PC-3 (cell line): ENCODE data around the gene RASL11B. TPM values are rescaled to one million over a fixed set of nuclear protein-coding genes. Genes with fewer than 3 reads are reported as not detected.

Experiments
- ATAC-seq: fragments of 200-7000 bp; cut with Tn5 transposase; 2 replicates; pipeline ENCODE4 v1.9.1; 2020; ENCODE audit warnings: mild to moderate bottlenecking, moderate library complexity
- BruUV-seq: library from RNA; stranded (reverse); fragments of 400-500 nt; replicated peaks from 2 replicates; lab custom pipeline; 2021; lab: Mats Ljungman, UMichigan
- CTCF ChIA-PET: fragments of 300-600 bp; sonication (Branson Sonifier 250); formaldehyde crosslinking; loops from one replicate; lab custom pipeline; 2022; ENCODE audit warnings: antibody characterized with exemption; lab: Charles Lee
- POLR2A ChIA-PET: fragments of 300-600 bp; sonication (Branson Sonifier 250); formaldehyde crosslinking; loops from one replicate; lab custom pipeline; 2022; ENCODE audit warnings: antibody characterized with exemption; ENCODE audit not compliant: unreplicated experiment; lab: Charles Lee
- DNase-seq: peaks from one replicate; pipeline ENCODE4 v3.0.0-alpha.2; 2015
- H2AFZ ChIP-seq: fragments of 300-600 bp; sonication (generic); 2 replicates; pipeline ENCODE4 v1.6.0; 2016; ENCODE audit warnings: antibody characterized with exemption, low read length
- H3F3A ChIP-seq: fragments of 300-600 bp; sonication (generic); one replicate; pipeline ENCODE4 v1.6.0; 2017; ENCODE audit warnings: antibody characterized with exemption, low read length, control low read depth, mild to moderate bottlenecking; ENCODE audit not compliant: unreplicated experiment
- H3K27ac ChIP-seq: fragments of 300-600 bp; sonication (generic); 2 replicates; pipeline ENCODE4 v1.5.1; 2016; ENCODE audit warnings: mild to moderate bottlenecking, low read length
- H3K27me3 ChIP-seq: fragments of 300-600 bp; sonication (generic); 2 replicates; pipeline ENCODE4 v1.6.1; 2016; ENCODE audit warnings: low read length, mixed read lengths
- H3K36me3 ChIP-seq: fragments of 300-600 bp; sonication (generic); 2 replicates; pipeline ENCODE4 v1.6.1; 2016; ENCODE audit warnings: low read depth, mixed run types, low read length, mixed read lengths
- H3K4me1 ChIP-seq: fragments of 300-600 bp; sonication (generic); 2 replicates; pipeline ENCODE4 v1.5.1; 2016; ENCODE audit warnings: low read length; ENCODE audit not compliant: insufficient read depth
- H3K4me2 ChIP-seq: fragments of 300-600 bp; sonication (generic); 2 replicates; pipeline ENCODE4 v1.6.0; 2016; ENCODE audit warnings: low read length
- H3K4me3 ChIP-seq: fragments of 300-600 bp; sonication (generic); 2 replicates; pipeline ENCODE4 v1.5.1; 2016; ENCODE audit warnings: mild to moderate bottlenecking, low read length, mixed read lengths
- H3K79me2 ChIP-seq: fragments of 300-600 bp; sonication (generic); 2 replicates; pipeline ENCODE4 v1.6.1; 2017; ENCODE audit warnings: low read length, mixed read lengths
- H3K9ac ChIP-seq: fragments of 300-600 bp; sonication (generic); 2 replicates; pipeline ENCODE4 v1.6.0; 2016; ENCODE audit warnings: mild to moderate bottlenecking, low read length
- H3K9me2 ChIP-seq: fragments of 300-600 bp; sonication (generic); replicated peaks from 2 replicates; pipeline ENCODE4 v1.6.1; 2016; ENCODE audit warnings: mixed run types, low read length, mixed read lengths
- H3K9me3 ChIP-seq: fragments of 300-600 bp; sonication (generic); 2 replicates; pipeline ENCODE4 v1.6.1; 2016; ENCODE audit warnings: low read length, mixed read lengths
- H4K20me1 ChIP-seq: fragments of 300-600 bp; sonication (generic); 2 replicates; pipeline ENCODE4 v1.6.1; 2016; ENCODE audit warnings: low read length, mixed read lengths
- CTCF ChIP-seq: fragments of 300-600 bp; sonication (generic); conservative IDR thresholded peaks from 2 replicates; pipeline ENCODE4 v1.5.1; 2017; ENCODE audit warnings: antibody characterized with exemption, low read depth, mild to moderate bottlenecking, low read length
- EZH2 ChIP-seq: fragments of 300-600 bp; sonication (generic); IDR thresholded peaks from one replicate; pipeline ENCODE4 v1.6.1; 2017; ENCODE audit warnings: antibody characterized with exemption, mild to moderate bottlenecking, low read length; ENCODE audit not compliant: unreplicated experiment
- EZH2phosphoT487 ChIP-seq: fragments of 300-600 bp; sonication (generic); IDR thresholded peaks from 2 replicates; pipeline ENCODE4 v1.6.1; 2018; ENCODE audit warnings: mild to moderate bottlenecking, antibody characterized with exemption, low read length, borderline replicate concordance
- intact Hi-C: fragments of 100-400 bp; cut with micrococcal nuclease; formaldehyde crosslinking; loops from 2 replicates; pipeline ENCODE4 v1.9.0; 2023
- total RNA-seq: library from RNA; depleted of rRNA; stranded (reverse); fragments of >200 nt; gene quantifications from 2 replicates; pipeline ENCODE4 v1.2.3, GENCODE V29; 2014

The RASL11B gene
- total RNA-seq, 1 experiment from 2014 or later = 0.07 TPM

DNA sequence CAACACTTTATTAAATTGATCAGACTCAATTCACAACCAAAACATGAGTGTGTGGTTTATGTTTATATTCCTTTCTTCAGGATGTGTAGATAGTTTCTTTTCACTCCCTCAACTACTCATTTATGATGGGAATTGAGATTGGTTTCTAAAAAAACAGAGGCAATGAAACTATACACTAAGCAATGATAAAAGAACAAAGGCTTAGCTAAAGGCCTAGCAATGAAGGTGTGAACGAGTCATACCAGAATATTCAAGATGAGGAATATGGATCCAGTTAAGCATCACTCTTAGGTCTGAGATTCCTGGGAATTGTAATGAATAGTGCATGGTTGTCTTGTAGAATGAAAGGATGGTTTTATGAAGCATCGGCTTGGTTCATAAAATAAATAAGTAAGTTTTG, 17.5 kb upstream of the RASL11B start:
- TF ChIP-seq EZH2 (no peak), EZH2phosphoT487 (no peak), CTCF (no peak)
- Histone ChIP-seq H3K4me1 (peaks cover 8% of the 10 kb centered on the region; the same call in 1 of the 2 replicates), H3K79me2 (no peaks in the 10 kb centered on the region), H3K36me3 (no peaks in the 10 kb centered on the region), H3K9me2 (no peaks in the 10 kb centered on the region), H2AFZ (no peak overlapping the region), H3K27ac (no peak overlapping the region), H3K9ac (no peak overlapping the region), H3K4me2 (no peak overlapping the region), H3K27me3 (no peaks in the 10 kb centered on the region), H3K4me3 (no peak overlapping the region), H3K9me3 (no peaks in the 10 kb centered on the region), H3F3A (no peaks in the 10 kb centered on the region), H4K20me1 (no peaks in the 10 kb centered on the region)
- CTCF ChIA-PET = no interaction called here
- POLR2A ChIA-PET = no interaction called here
- intact Hi-C loops = no loop called here
- ATAC-seq (no peak), DNase-seq (no peak)
- no TSS peak for BruUV-seq

DNA sequence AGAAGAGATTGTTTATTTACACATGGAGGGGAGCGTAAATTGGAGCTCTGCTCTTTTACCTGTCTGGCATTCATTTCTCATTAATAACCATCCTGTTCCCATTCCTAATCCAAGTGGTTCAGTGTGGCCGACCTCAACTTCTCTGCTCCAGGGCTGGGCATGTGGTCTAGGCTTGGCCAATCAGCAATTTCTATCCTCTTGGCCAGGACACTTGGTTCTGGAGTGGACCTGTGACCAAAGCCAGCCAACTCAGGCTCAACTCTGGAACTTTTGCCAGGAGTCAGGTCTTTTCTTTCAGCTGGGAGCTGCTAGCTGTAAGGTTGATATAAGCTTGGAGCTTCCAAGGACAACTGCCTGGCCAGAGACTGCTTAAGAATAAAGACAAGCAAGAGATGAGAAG, 15.6 kb upstream of the RASL11B start:
- H3K27ac ChIP-seq = no peak overlapping the region
- no TSS peak for BruUV-seq
- no peak overlapping the region for H3K4me3 ChIP-seq
- ChIA-PET POLR2A (interaction anchor here (0.6 kb wide), 1 partner anchor 90 kb away, joined by 3 read pairs; no protein-coding TSS in a partner anchor), CTCF (no interaction called here)
- no peaks in the 10 kb centered on the region for H3K36me3 ChIP-seq
- H4K20me1 ChIP-seq = no peaks in the 10 kb centered on the region
- TF ChIP-seq EZH2phosphoT487 = no peak
- TF ChIP-seq CTCF = no peak
- TF ChIP-seq EZH2 = no peak
- H3K9ac ChIP-seq = no peak overlapping the region
- H3K4me2 ChIP-seq = no peak overlapping the region
- no peaks in the 10 kb centered on the region for H3F3A ChIP-seq
- no peak for DNase-seq
- H3K9me2 ChIP-seq = no peaks in the 10 kb centered on the region
- H3K27me3 ChIP-seq = no peaks in the 10 kb centered on the region
- intact Hi-C loops = no loop called here
- H3K9me3 ChIP-seq = no peaks in the 10 kb centered on the region
- H2AFZ ChIP-seq = no peak overlapping the region
- no peaks in the 10 kb centered on the region for H3K79me2 ChIP-seq
- no peak for ATAC-seq
- H3K4me1 ChIP-seq = no peaks in the 10 kb centered on the region

GRCh38 chr4:52848254-52848653, 13.9 kb upstream of the RASL11B start:
- Histone ChIP-seq H3K4me1 (no peaks in the 10 kb centered on the region), H3K27me3 (no peaks in the 10 kb centered on the region), H3K9me2 (no peaks in the 10 kb centered on the region), H3K4me2 (no peak overlapping the region), H4K20me1 (no peaks in the 10 kb centered on the region), H3K27ac (no peak overlapping the region), H3K4me3 (no peak overlapping the region), H3K9me3 (no peaks in the 10 kb centered on the region), H3F3A (no peaks in the 10 kb centered on the region), H2AFZ (no peak overlapping the region), H3K36me3 (no peaks in the 10 kb centered on the region), H3K79me2 (no peaks in the 10 kb centered on the region), H3K9ac (no peak overlapping the region)
- TF ChIP-seq EZH2 (no peak), EZH2phosphoT487 (no peak), CTCF (no peak)
- ATAC-seq (no peak), DNase-seq (no peak)
- intact Hi-C loops = no loop called here
- CTCF ChIA-PET = no interaction called here
- POLR2A ChIA-PET = no interaction called here
- no TSS peak for BruUV-seq
